COLO829 (cell line): ENCODE data around the gene MDH1.
"Not testable (repeated sequence)": the region's sequence is repeated elsewhere in the genome, so short reads cannot be mapped to it uniquely, and the experiment has no call there.

Experiments used
- DNase-seq: peaks from one replicate; pipeline ENCODE4 v3.0.0; 2012; ENCODE audit warnings: low spot score

The MDH1 gene

DNA sequence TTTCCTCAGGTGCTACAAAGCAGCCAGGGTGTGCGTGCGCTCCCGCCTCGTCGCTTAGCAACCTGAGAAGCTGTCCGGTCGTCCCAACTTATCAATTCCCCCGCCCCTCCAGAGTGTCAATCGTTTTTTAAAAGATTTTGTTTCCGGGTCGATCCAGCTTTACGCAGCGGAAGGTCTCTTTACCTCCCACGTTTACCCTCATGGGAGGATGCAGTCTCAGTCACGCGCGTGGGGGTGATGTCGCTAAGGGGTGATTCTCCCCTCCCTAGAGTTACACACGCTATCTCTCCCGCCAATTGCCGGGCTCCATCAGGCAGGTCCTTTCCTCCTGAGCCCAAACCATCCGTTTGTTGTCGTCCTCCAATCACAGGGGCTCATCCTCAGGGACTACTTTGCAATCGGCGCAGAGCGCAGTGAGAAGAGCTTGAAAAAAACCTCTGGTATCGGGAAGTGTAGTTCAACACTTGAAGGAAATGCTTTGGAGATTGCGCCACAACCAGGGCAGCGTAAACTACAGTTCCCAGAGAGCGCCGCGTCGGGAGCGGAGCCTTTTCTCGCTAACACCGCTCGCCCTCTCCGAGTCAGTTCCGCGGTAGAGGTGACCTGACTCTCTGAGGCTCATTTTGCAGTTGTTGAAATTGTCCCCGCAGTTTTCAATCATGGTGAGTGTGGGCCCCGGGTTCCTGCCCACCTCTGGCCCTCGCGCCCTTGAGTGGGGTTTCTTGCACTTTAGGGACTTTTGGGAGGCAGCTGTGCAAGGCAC lies at the start of gene MDH1, which contains the start of gene WDPCP:
TSS of gene MDH1 (plus strand) at position 579 of the 763 bp plus-strand sequence. CDS start at position 660, 81 bp downstream.
TSS of gene WDPCP (minus strand) at position 93 of the 763 bp plus-strand sequence. CDS start 206 bp downstream, outside the sequence.
- peak; percentile 87 for DNase-seq

DNA sequence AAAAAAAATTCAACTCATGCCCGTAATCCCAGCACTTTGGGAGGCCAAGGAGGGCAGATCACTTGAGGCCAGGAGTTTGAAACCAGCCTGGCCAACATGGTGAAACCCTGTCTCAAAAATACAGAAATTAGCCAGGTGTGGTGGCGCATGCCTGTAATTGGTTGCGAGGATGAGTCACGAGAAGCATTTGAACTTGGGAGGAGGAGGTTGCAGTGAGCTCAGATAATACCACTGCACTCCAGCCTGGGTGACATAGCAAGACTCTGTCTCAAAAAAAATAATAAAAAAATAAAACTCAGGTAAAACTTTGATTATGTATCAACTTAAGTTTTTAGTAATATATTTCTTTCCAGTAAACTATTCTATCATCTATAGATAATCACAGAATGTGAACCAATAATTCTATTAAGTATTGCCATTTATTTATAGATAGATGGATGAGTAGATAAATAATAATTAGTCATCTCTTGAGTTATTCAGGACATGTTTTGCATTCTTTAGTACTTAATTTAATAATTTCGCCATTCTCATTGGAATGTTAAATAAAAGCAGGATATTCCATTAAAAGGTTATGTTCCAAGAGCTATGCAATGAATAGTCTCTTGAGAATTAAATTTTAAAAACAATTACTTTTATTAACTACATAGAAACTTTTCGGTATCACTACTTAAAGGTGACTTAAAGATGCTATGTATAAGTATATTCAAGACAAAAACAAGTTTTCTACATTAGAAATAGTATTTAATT lies 49.2 kb upstream of the MDH1 start:
- no peak for DNase-seq

DNA sequence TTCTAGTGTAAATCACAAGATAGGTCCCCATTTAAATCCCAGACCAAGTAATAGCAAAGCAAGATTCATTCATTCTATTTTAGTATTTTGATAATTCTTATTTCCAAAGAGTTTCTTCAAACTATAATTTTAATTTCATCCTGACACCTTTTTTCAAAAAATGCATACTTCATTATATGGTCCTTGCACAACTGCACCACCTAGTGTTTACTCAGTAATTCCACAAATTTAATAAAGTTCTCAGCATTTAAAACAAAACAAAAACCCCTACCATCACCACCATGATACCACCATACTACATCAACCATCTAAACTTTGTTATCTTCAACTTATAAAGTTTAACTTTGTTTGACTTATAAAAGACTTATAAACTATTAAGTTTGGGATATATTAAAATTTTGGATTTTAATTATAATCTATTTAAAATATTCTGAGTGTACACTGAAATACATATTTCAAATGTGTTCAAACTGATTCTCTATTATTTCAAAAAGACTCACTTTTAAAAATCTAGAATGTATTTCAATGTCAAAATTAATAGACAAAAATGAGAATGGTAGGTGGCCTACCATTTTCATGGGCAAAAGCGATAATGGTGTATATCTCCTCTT lies 44.6 kb upstream of the MDH1 start:
- DNase-seq = peak; percentile 30

DNA sequence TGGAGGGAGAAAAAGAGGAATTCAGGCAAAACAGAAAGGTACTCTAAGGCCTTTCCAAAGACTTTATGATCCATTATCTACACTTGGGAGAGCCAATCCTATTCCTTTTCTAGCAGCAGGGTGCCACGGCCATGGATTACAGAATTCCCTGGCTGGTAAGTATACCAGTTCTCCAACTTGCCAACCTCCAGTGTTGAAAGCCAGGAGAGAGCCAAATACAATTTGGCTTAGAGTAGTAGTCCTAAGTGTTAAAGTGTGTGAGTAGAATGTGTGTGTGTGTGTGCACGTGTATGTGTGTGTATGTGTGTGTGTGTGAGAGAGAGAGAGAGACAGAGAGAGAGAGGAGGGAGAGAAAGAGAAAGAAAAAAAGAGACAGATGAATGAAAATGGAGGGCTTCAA lies 43.7 kb upstream of the MDH1 start:
- DNase-seq = no peak

DNA sequence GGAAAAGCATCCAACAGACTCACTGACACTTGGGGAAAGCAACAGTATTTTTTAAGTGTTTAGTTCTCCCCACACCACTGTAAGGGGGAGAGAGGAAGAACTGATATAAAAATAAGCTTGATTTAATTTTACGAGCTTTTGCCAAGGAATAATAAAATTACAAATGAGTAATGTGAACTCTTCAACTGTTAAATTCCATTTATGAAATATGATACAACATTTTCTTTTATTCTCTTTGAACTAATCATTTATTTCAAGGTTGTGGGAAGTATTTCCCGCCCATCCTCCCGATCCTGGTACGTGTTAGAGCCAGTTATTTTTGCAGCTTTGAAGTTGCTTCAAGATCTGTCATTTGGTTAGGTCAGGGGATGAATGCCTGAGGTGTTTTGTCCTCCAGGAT lies 35.7 kb upstream of the MDH1 start:
- no peak for DNase-seq

DNA sequence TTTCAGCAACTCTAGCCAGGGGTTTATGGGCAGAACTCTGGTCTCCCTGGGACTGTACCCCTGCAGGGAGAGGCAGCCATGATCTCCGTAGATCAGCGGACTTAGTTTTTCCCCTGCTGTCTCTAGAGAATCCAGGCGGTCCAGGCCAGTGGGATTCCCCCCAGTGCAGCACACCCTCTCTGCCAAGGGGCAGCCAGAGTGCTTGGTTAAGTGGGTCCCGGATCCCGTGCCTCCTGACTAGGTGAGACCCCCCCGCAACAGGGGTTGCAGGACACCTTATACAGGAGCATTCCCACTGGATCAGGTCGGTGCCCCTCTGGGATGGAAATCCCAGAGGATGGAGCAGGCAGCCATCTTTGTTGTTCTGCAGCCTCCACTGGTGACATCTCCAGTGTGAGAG lies 33.5 kb upstream of the MDH1 start:
- no peak for DNase-seq

DNA sequence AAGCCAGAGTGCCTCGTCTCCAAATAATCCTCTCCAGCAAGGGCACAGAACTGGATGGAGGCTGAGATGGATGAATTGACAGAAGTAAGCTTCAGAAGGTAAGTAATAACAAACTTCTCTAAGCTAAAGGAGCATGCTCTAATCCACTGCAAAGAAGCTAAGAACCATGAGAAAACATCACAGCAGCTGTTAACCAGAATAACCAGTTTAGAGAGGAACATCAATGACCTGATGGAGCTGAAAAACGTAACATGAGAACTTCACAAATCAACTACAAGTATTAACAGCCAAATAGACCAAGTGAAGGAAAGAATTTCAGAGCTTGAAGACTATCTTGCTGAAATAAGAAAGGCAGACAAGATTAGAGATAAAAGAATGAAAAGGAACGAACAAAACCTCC lies 32.8 kb upstream of the MDH1 start:
- no peak for DNase-seq

DNA sequence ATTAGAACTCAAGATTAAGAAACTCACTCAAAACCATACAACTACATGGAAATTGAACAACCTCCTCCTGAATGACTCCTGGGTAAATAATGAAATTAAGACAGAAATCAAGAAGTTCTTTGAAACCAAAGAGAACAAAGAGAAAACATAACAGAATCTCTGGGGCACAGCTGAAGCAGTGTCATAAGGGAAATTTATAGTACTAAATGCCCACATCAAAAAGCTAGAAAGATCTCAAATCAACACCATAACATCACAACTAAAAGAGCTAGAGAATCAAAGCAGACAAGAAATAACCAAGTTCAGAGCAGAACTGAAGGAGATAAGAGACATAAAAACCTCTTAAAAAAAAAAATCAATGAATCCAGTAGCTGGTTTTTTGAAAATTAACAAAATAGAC lies 30.9 kb upstream of the MDH1 start:
- DNase-seq = not testable (repeated sequence)

DNA sequence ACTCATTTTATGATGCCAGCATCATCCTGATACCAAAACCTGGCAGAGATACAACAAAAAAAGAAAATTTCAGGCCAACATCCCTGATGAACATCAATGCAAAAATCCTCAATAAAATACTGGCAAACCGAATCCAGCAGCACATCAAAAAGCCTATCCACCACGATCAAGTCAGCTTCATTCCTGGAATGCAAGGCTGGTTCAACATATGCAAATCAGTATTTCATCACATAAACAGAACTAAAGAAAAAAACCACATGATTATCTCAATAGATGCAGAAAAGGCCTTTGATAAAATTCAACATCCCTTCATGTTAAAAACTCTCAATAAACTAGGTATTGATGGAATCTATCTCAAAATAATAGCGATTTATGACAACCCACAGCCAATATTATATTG lies 29.8 kb upstream of the MDH1 start:
- DNase-seq = not testable (repeated sequence)

DNA sequence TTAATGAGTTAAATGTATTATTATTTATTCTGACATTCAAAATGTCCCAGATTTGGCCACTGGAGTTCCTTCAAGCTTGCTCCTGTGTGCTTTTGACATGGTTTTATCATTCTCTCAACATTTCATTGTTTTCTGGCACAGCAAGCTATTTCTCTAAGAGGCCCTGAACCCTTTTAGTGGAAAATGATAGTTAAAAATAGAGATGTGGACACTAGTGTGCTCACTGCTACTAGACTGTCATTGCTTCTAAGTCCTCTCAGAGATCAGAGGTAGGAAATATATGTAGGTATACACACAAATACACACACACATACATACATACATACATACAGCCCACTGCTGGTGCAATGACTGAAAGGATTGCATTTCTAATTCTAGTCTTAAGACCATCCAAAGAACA lies 26.0 kb upstream of the MDH1 start:
- DNase-seq = no peak

DNA sequence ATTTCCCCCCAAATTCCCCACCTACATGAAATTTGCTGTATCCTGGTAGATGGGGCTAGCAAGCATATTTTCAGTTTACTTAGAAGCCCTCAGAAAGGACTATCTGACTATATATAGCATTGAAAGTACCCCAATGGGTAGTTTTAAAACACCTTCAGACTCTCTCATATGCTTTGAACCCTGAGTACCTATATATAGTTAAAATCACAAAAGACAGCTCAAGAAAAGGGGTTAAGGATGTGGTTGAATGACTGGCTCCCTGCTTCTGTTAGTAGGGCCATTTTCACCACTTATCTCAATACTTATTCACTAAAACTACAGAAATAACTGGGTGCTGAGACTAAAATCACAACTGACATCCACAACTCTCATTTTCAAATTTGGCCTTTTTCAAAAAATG lies 19.0 kb upstream of the MDH1 start:
- no peak for DNase-seq

DNA sequence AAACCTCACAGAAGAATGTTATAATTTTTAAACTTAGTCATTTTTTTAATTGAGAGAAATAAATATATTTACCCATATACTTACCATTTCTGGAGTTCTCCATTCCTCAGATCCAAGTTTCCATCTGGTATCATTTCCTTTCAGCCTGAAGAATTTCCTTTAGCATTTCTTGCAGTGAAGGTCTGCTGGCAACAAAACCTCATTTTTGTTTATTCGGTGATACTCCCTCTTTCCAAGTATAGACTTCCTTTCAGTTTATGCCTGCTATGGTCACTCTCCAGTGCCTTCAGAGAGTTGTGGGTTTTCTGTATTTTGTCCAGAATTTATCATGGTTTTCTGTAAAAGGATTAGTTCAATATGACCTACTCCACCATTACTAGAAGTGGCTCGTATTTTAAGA lies 17.5 kb upstream of the MDH1 start:
- no peak for DNase-seq

DNA sequence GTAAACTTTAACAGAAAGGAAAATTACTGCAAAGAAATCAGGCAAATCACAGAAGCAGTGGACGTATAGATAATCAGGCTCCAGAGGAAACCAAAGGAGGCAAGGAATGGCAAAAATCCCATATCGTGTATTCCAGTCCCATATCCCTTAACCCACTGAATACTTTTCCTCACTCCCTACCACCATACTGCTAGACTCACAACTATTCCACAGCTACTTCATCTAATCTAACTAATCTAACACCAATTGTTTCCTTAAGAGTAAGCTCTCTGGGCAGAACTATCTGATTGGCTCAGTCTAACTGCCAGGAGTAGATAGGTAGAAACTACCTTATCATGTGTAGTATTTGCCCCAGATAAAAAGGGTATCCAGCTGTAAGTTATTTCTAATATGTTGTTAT lies 16.8 kb upstream of the MDH1 start:
- DNase-seq = no peak

DNA sequence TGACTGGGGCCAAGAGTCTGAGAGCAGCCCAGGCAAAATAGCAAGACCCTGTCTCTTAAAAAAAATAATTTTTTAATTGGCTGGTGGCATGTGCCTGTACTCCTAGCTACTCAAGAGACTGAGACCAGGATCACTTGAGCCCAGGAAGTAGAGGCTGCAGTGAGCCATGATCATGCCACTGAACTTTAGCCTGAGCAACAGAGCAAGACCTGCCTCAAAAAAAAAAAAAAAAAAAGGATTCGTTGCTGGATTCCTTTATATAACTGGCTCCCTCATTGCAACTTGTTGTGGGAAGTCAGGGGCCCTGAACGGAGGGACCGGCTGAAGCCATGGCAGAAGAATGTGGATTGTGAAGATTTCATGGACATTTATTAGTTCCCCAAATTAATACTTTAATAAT lies 15.7 kb upstream of the MDH1 start:
- DNase-seq = not testable (repeated sequence)

DNA sequence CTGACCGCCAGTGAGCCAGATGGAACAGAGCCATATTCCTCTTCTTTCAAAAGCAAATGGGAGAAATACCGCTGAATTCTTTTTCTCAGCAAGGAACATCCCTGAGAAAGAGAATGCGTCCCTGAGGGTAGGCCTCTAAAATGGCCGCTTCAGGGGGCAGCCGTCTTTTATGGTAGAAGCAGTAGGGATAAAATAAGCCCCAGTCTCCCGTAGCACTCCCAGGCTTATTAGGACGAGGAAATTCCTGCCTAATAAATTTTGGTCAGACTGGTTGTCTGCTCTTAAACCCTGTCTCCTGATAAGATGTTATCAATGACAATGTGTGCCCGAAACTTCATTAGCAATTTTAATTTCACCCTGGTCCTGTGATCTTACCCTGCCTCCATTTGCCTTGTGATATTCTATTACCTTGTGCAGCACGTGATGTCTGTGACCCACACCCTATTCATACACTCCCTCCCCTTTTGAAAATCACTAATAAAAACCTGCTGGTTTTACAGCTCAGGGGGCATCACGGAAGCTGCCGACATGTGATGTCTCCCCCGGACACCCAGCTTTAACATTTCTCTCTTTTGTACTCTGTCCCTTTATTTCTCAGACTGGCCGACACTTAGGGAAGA lies 14.9 kb upstream of the MDH1 start:
- DNase-seq = not testable (repeated sequence)

DNA sequence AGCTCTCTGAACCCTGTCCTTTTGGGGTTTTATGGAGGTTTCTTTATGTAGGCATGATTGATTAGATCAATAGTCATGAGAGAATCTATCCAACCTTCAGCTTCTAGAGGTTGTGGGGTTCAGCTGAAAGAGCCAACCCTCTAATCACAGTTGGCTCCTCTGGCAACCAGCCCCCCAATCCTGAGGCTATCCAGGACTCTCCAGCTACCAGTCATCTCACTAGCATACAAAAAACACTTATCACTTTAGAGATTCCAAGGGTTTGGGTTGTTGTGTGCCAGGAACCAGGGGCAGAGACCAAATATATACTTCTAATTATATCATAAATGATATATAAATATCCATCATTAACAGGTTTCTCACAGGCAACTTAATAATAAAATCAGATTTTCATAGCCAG lies 12.2 kb upstream of the MDH1 start:
- DNase-seq = no peak

DNA sequence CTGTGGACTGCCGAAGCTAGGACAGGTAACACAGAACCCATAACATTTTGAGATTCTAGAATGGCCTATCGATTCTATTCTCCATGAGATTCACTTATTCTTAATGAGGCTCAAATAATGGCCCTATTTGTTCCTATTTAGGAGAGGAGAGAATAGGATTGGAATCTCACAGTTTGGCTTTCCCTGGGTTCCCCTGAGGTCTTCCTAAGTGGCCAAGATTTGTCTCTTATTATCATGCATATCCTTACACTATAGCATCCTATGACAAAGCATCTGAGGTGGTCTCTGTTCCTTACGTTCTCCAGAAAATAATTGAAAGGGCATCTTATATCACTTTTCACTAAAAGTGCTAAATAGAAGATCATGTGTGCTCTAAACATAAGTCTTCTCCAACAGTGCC lies 10.0 kb upstream of the MDH1 start:
- no peak for DNase-seq

DNA sequence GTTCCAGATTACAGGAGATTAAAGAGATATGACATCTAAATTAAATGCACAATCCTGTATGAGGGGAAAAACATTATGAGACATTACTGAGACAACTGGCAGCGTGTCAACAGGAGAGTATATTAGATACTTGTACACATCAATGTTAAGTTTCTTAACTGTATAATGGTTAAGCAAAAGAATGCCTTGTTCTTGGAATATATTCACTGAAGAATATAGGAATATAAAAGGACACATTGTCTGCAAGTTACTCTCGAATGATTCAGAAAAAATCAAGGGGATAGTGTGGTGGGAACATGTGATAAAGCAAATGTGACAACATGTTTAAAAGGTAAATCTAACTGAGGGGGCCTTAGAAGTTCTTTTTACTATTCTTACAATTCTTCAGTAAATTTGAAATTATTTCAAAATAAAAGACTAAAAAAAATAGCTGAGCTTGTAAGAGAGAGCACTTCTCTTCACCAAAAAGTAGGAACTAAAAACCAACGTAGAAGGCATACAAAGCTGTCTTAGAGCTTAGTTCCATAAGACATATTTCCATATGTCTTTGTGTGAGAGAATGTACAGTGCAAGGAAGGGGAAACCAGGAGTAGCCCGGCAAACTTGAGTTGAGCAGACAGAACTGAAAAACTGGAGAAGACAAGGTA lies 8.0 kb upstream of the MDH1 start:
- DNase-seq = peak; percentile 74

DNA sequence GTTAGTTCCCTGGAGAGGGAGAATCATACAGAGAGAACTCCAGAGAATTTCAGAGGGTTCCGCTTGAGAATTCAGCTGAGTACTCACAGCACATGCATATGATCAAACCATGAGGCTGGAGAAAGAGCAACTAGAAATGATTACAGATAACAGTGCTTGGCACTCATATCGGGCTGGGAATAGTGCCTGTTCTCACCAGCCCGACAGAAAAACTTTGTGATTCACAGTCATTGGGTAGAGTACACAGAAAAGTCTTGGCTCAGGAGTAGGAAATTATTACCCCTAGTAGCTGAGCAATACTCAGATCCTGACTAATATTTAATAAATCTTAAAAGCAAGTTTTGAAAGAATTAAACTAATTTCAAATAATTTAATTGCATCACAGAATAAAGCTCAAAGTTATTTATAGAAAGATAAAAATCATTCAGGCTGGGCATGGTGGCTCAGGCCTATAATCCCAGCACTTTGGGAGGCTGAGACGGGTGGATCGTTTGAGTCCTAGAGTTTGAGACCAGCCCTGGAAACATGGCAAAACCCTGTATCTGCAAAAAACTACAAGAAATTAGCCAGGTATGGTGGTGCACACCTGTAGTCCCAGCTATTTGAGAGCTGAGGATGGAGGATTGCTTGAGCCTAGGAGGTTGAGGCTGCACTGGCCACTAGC lies 7.3 kb upstream of the MDH1 start:
- peak; percentile 35 for DNase-seq

DNA sequence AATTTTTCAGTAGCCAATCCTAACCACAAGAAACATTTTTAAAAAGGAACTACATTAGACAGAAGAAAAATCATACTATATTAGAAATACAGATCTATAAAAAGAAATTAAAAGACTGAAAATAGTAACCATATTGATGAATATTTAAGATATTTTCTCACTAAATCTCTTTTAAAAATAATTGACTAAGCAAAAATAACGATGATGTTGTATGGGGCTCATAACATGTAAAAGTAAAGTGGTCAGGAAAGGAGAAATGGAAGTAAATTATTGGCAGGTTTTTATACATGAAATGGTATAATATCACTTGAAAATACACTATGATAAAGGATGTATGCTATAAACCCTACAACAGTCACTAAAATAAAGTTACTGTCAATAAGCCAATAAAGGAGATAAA lies 5.9 kb upstream of the MDH1 start:
- no peak for DNase-seq

DNA sequence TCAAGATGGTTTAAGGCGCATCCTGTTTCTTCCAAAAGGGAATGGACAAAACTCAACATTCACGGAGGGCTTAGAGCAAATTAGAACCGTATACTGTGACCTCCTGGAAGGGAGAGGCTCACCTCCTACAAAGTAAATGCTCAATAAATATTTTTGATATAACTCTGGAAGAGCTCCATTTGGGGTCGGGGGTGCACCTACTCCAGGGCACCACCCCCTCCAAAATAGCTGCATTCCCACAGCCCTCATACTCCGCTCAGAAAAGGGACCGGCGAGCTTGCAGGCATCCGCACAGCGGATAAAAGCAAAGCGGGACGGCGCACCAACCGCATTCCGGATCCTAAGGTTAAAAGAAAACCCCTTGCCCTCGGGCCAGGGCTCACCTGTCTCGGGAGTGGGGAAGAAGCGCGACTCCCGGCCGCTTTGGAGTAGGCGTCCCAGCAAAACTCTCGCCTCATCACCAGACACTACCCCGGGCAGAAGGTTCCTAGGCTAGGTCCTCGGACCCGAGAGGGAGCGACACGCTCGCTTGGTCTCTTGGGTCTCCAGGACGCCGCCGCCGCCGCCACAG lies 864 bp upstream of the MDH1 start:
- peak; percentile 14 for DNase-seq
